RPMI8226 (cell line): ENCODE results near the gene EFCAB12.
A peak's percentile ranks its signal among the peaks of the same experiment; 100 is the strongest.
"Not testable (repeated sequence)": the region's sequence is repeated elsewhere in the genome, so short reads cannot be mapped to it uniquely, and the experiment has no call there.

Source experiments
- DNase-seq: peaks from one replicate; pipeline ENCODE4 v3.0.0-alpha.2; 2015

The EFCAB12 gene

GRCh38 chr3:129363356-129363755 lies 65.1 kb downstream of the EFCAB12 start:
- DNase-seq: not testable (repeated sequence)

GRCh38 chr3:129360705-129361460 lies 67.6 kb downstream of the EFCAB12 start:
- DNase-seq: no peak

GRCh38 chr3:129360171-129360611 lies 68.2 kb downstream of the EFCAB12 start:
- no peak for DNase-seq

- DNase-seq: no peak
Measured at GRCh38 chr3:129358772-129359371, 69.6 kb downstream of the EFCAB12 start.

- DNase-seq: no peak
Measured at GRCh38 chr3:129358177-129358771, 70.2 kb downstream of the EFCAB12 start.

- DNase-seq: no peak
Measured at GRCh38 chr3:129357616-129358015, 70.8 kb downstream of the EFCAB12 start.

- DNase-seq: no peak
Measured at GRCh38 chr3:129356756-129357425, 71.5 kb downstream of the EFCAB12 start.

- peak; percentile 1 for DNase-seq
Measured at GRCh38 chr3:129353589-129353941, 74.9 kb downstream of the EFCAB12 start.

GRCh38 chr3:129352650-129353588 lies 75.5 kb downstream of the EFCAB12 start:
- peak; percentile 2 for DNase-seq

GRCh38 chr3:129352045-129352444 lies 76.4 kb downstream of the EFCAB12 start:
- DNase-seq: peak; percentile 45
